ENCODE results near the gene LOXL1.

- TF ChIP-seq, protein P1, sequence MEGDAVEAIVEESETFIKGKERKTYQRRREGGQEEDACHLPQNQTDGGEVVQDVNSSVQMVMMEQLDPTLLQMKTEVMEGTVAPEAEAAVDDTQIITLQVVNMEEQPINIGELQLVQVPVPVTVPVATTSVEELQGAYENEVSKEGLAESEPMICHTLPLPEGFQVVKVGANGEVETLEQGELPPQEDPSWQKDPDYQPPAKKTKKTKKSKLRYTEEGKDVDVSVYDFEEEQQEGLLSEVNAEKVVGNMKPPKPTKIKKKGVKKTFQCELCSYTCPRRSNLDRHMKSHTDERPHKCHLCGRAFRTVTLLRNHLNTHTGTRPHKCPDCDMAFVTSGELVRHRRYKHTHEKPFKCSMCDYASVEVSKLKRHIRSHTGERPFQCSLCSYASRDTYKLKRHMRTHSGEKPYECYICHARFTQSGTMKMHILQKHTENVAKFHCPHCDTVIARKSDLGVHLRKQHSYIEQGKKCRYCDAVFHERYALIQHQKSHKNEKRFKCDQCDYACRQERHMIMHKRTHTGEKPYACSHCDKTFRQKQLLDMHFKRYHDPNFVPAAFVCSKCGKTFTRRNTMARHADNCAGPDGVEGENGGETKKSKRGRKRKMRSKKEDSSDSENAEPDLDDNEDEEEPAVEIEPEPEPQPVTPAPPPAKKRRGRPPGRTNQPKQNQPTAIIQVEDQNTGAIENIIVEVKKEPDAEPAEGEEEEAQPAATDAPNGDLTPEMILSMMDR (conservative IDR thresholded peaks at IDR 0.05; ENCODE audit: low read length) = no peak
- TF ChIP-seq EZH2phosphoT487 (IDR thresholded peaks at IDR 0.05; ENCODE audit: borderline replicate concordance, low read depth, low read length) = no peak
These were observed 28.2 kb downstream of the LOXL1 start for GRCh38 chr15:73954188-73955145.
